Measurements from ENCODE around the gene FRMPD2.

DNA sequence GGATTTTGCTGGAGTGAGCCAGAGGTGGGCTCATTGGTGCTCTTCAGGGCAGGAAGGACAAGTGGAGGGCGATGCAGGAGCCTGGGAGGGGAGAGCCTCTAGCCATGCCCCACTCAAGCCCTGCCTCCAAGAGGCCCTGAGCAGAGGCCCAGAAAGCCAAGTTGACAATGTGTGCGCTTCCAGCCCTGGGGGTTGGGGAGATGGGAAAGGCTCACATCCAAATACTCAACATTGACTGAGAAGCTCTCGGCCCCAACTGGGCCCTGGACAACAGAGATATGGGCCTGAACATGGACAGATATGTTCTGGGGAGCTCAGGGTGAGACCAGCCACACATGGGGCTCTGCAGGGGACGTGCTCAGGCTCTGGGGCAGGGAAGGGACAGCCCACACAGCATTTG lies 39.0 kb downstream of the FRMPD2 start:
- TF ChIP-seq CTCF (IDR thresholded peaks at IDR 0.05) (no peak), POLR2A (IDR thresholded peaks at IDR 0.05) (no peak), EP300 (IDR thresholded peaks at IDR 0.05) (no peak)

Measured in sigmoid colon (tissue), 4 donors.